Measurements from ENCODE around the gene SLX4IP.

SLX4IP gene

DNA sequence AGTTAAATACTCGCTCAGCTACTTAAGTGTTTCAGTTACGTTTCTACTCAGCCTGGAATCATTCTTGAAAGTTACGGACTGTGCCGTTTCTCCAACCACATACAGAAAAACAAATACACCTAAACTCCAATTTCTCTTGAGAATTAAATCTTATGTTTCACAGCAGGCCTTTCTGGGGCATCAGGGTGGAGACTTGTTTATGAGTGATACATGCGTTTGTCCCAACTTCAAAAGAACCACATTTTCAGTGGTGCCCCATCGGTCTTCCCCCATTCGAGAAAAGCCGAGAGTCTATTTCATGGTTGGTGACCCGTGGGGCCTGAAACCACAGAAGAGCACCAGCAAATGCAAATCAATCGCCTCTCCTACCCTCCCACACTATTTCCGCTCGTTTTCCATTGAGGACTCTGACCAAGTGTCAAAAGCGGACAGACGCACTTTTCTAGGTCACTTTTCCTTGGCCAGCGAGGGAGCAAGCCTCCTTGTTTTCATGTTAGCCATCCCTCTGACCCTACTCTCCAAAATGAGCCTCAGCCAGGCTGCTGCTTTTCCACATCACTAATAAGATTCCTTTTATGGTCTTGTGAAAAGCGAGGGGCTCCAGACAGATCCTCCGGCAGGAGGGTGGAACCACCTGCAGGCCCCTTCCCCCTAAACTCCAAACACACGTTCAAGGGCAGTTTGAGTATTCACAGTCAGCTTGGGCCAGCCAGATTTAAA is 235.6 kb downstream of the SLX4IP start:
- no peak for DNase-seq

DNA sequence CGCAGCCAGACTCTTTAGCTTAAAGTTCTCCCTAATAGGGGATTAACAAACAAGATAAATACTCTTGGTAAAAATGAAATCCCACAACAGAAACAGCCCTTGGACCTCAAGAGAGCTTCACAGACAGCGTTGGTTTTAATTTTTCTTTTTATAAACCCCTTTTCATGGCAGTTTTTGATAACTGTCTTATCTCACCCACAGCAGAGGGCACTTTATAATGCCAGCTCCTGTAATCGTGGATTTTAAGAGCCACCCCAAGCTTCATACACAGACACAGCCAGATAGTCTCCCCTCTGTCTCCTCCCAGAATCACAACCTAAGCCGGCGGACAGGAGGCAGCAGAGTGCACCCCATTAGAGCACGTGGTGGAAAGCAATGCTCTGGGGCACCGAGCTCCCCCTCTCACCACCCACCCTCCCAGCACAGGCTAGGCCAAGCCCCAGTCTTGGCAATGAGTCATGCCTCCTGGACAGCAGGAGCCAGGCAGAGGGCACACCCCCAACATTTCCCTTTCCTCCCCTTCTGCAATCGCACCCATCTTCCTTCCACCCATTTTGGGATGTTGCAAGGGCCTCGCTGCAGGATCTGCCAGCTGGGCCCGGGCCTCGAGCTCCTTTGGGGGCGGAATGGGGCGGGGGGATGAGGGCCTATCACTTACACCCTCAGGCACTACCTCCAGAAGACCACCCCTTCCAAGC is 236.3 kb downstream of the SLX4IP start:
- DNase-seq: peak; percentile 89

GRCh38 chr20:10671919-10672623 is 237.0 kb downstream of the SLX4IP start:
- DNase-seq: peak; percentile 86

- peak; percentile 69 for DNase-seq
Measured at GRCh38 chr20:10672624-10673127, 237.6 kb downstream of the SLX4IP start.

- DNase-seq: peak; percentile 59
Measured at GRCh38 chr20:10673176-10673841, 238.2 kb downstream of the SLX4IP start.

DNA sequence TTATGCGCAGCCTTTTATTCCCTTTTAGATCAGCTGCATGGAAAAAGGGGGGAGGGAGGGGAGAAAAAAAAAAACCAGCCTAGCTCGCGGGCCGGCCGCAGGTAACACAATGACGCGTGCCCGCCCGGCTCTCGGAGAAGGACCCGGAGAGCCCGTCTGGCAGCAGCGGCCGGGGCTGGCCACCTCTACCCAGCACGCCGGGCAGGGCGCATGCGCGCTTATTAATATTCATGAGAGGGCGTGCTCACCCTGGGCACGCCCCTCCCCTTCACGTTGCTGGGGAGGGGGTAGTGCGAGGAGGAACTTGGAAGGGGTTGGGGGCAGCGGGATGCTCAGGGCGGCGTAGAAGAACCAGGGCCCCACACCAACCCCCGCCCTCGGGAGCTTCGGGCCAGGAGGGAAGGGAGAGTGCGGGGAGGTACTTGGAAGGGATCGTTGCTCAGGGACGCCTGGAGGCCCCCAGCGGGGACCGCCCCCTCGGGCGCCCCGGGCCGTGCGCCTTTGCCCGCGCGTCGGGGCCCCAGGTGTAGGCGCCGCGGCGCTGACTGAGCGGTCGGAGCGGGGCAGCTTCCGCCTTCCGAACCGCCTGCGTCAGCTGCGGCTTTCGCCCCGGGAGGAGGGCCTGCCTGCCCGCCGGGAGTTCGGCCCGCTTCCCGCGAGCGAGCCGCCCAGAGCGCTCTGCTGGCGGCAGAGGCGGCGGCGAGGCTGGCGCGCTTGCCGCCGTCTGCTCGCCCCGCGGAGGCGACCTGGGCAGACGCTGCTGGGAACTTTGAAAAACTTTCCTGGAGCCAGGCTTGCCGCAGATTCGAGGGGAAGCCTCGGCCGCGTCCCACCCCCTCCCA is 239.0 kb downstream of the SLX4IP start, which contains the start of gene JAG1:
JAG1 (minus strand) TSS at position 158 of the 842 bp plus-strand sequence. CDS start 469 bp downstream, outside the sequence.
- DNase-seq: peak; percentile 96

GRCh38 chr20:10674684-10675449 is 239.8 kb downstream of the SLX4IP start:
- DNase-seq: peak; percentile 88

- DNase-seq: no peak
Measured at GRCh38 chr20:10675450-10675848, 240.3 kb downstream of the SLX4IP start.

GRCh38 chr20:10676518-10676917 is 241.4 kb downstream of the SLX4IP start:
- no peak for DNase-seq

Data from femur (tissue), 1 donor.